H1 (cell line): Measurements from ENCODE around the gene TMEM191B. TPM values are rescaled to one million over a fixed set of nuclear protein-coding genes. Genes with fewer than 3 reads are reported as not detected.
"Not testable (repeated sequence)": the region's sequence is repeated elsewhere in the genome, so short reads cannot be mapped to it uniquely, and the experiment has no call there.

Experiments
- CTCF ChIA-PET: fragments of 300-600 bp; sonication (Branson Sonifier 250); formaldehyde crosslinking; loops from one replicate; lab custom pipeline; 2021; ENCODE audit not compliant: partially characterized antibody; lab: Charles Lee
- POLR2A ChIA-PET: fragments of 300-600 bp; sonication (Branson Sonifier 250); formaldehyde crosslinking; loops from one replicate; lab custom pipeline; 2021; ENCODE audit warnings: inconsistent platforms; ENCODE audit not compliant: partially characterized antibody; lab: Charles Lee
- DNase-seq, 2 experiments: peaks; one replicate each; pipeline versions ENCODE4 v3.0.0 to v3.0.0-alpha.2; 2010 to 2022; ENCODE audit warnings: low spot score in 2 of 2, low read depth in 1 of 2, mixed read lengths in 1 of 2
- FAIRE-seq: peaks from 2 replicates; lab custom pipeline; 2011; peaks lifted over from hg19 to GRCh38; lab: Jason Lieb, UNC
- H2AFZ ChIP-seq: 2 replicates; pipeline ENCODE4 v1.8.1; 2012; ENCODE audit warnings: low read length, inconsistent platforms
- H2AK5ac ChIP-seq: 2 replicates; pipeline ENCODE4 v1.6.1; 2013; ENCODE audit warnings: low read depth, low read length
- H2BK120ac ChIP-seq: replicated peaks from 2 replicates; pipeline ENCODE3; 2013; ENCODE audit warnings: low read depth, low read length, inconsistent platforms
- H2BK12ac ChIP-seq: 2 replicates; pipeline ENCODE4 v1.6.1; 2013; ENCODE audit warnings: low read depth, low read length
- H2BK15ac ChIP-seq: 2 replicates; pipeline ENCODE4 v1.6.1; 2013; ENCODE audit warnings: low read length
- H2BK20ac ChIP-seq: 2 replicates; pipeline ENCODE4 v1.6.1; 2013; ENCODE audit warnings: low read length
- H2BK5ac ChIP-seq: 2 replicates; pipeline ENCODE4 v1.6.1; 2013; ENCODE audit warnings: low read depth, low read length
- H3K14ac ChIP-seq: 2 replicates; pipeline ENCODE4 v1.6.1; 2013; ENCODE audit warnings: inconsistent platforms; ENCODE audit not compliant: insufficient read length
- H3K18ac ChIP-seq: 2 replicates; pipeline ENCODE4 v1.6.1; 2013; ENCODE audit warnings: low read length; ENCODE audit errors: extremely low read depth
- H3K23ac ChIP-seq: 2 replicates; pipeline ENCODE4 v1.6.1; 2013; ENCODE audit warnings: inconsistent platforms; ENCODE audit not compliant: insufficient read length
- H3K23me2 ChIP-seq: 2 replicates; pipeline ENCODE4 v1.6.1; 2013; ENCODE audit warnings: low read depth, low read length
- H3K27ac ChIP-seq: 2 replicates; pipeline ENCODE4 v1.6.1; 2011; ENCODE audit warnings: low read depth, low read length, inconsistent platforms
- H3K27me3 ChIP-seq, 4 experiments: replicated peaks in 1 of 4; 1 replicate in 1 of 4; 2 replicates in 3 of 4; pipeline versions ENCODE4 v1.6.1 to v1.8.1; 2011 to 2013; ENCODE audit warnings: low read length in 3 of 4, mild to moderate bottlenecking in 3 of 4, inconsistent platforms in 2 of 4, mixed read lengths in 2 of 4, moderate library complexity in 1 of 4; ENCODE audit not compliant: control insufficient read depth in 3 of 4, insufficient read depth in 3 of 4; ENCODE audit errors: extremely low read depth in 1 of 4
- H3K36me3 ChIP-seq, 4 experiments: 2 replicates each; pipeline versions ENCODE4 v1.6.1 to v1.8.1; 2011 to 2013; ENCODE audit warnings: mild to moderate bottlenecking in 4 of 4, low read length in 3 of 4, moderate library complexity in 2 of 4, control low read depth in 1 of 4, inconsistent platforms in 1 of 4; ENCODE audit not compliant: insufficient read depth in 4 of 4, control insufficient read depth in 2 of 4
- H3K4ac ChIP-seq: replicated peaks from 2 replicates; pipeline ENCODE3; 2013; ENCODE audit warnings: low read length, low read depth, mixed read lengths, inconsistent platforms; ENCODE audit not compliant: insufficient read length
- H3K4me1 ChIP-seq, 4 experiments: replicated peaks in 1 of 4; 1 replicate in 1 of 4; 2 replicates in 3 of 4; pipeline versions ENCODE4 v1.6.1 to v1.8.1; 2011 to 2013; ENCODE audit warnings: low read length in 3 of 4, inconsistent platforms in 2 of 4, mixed read lengths in 1 of 4; ENCODE audit not compliant: insufficient read depth in 4 of 4, control insufficient read depth in 3 of 4
- H3K4me2 ChIP-seq, 2 experiments: 2 replicates each; pipeline versions ENCODE4 v1.6.1 to v1.8.1; 2011 to 2013; ENCODE audit warnings: low read depth in 2 of 2, low read length in 2 of 2, control low read depth in 1 of 2, inconsistent platforms in 1 of 2, mild to moderate bottlenecking in 1 of 2; ENCODE audit not compliant: insufficient read depth in 1 of 2
- H3K4me3 ChIP-seq, 4 experiments: fragments of 200-600, 300-600 bp in 1 of 4; sonication (generic), shearing (Covaris generic), sonication (Bioruptor Twin) in 1 of 4; 2 replicates each; pipeline versions ENCODE4 v1.5.1 to v1.8.1; 2011 to 2016; ENCODE audit warnings: low read length in 4 of 4, low read depth in 3 of 4, control low read depth in 2 of 4, inconsistent platforms in 2 of 4, mild to moderate bottlenecking in 2 of 4, mixed read lengths in 1 of 4, moderate library complexity in 1 of 4; ENCODE audit not compliant: insufficient read depth in 2 of 4; ENCODE audit errors: extremely low read depth in 1 of 4
- H3K56ac ChIP-seq: replicated peaks from 2 replicates; pipeline ENCODE3; 2013; ENCODE audit warnings: low read depth, mild to moderate bottlenecking, mixed read lengths, low read length, inconsistent platforms; ENCODE audit not compliant: insufficient read length
- H3K79me1 ChIP-seq: 2 replicates; pipeline ENCODE4 v1.6.1; 2013; ENCODE audit warnings: low read depth, low read length, control low read depth
- H3K79me2 ChIP-seq, 2 experiments: 2 replicates each; pipeline versions ENCODE4 v1.6.1 to v1.8.1; 2012 to 2013; ENCODE audit warnings: low read length in 2 of 2, mild to moderate bottlenecking in 2 of 2, inconsistent platforms in 1 of 2; ENCODE audit not compliant: insufficient read depth in 2 of 2, control insufficient read depth in 1 of 2
- H3K9ac ChIP-seq, 4 experiments: replicated peaks in 1 of 4; 1 replicate in 1 of 4; 2 replicates in 3 of 4; pipeline versions ENCODE4 v1.6.1 to v1.8.1; 2011 to 2013; ENCODE audit warnings: low read depth in 3 of 4, low read length in 3 of 4, control low read depth in 2 of 4, mild to moderate bottlenecking in 2 of 4, moderate library complexity in 2 of 4, inconsistent platforms in 1 of 4; ENCODE audit errors: extremely low read depth in 1 of 4
- H3K9me3 ChIP-seq, 2 experiments: 2 replicates each; pipeline versions ENCODE4 v1.6.1 to v1.8.1; 2012 to 2013; ENCODE audit warnings: mild to moderate bottlenecking in 2 of 2, moderate library complexity in 2 of 2, control low read depth in 1 of 2, inconsistent platforms in 1 of 2, low read depth in 1 of 2, low read length in 1 of 2, mixed read lengths in 1 of 2; ENCODE audit not compliant: insufficient read depth in 2 of 2
- H4K20me1 ChIP-seq, 2 experiments: replicated peaks in 1 of 2; 2 replicates each; pipeline versions ENCODE3 to v1.8.1; 2011 to 2013; ENCODE audit warnings: inconsistent platforms in 2 of 2, low read length in 2 of 2, mild to moderate bottlenecking in 1 of 2; ENCODE audit not compliant: insufficient read depth in 2 of 2, control insufficient read depth in 1 of 2
- H4K5ac ChIP-seq: 2 replicates; pipeline ENCODE4 v1.6.1; 2013; ENCODE audit warnings: low read length, low read depth, mixed read lengths, inconsistent platforms; ENCODE audit not compliant: insufficient read length
- H4K8ac ChIP-seq: 2 replicates; pipeline ENCODE4 v1.8.0; 2013; ENCODE audit warnings: mild to moderate bottlenecking, moderate library complexity, low read length, inconsistent platforms; ENCODE audit not compliant: insufficient read depth; ENCODE audit errors: extremely low read depth
- H4K91ac ChIP-seq: replicated peaks from 2 replicates; pipeline ENCODE3; 2013; ENCODE audit warnings: low read length, mixed read lengths, inconsistent platforms; ENCODE audit not compliant: insufficient read length
- WGBS, 2 experiments: shearing (Covaris generic) in 1 of 2; methylation state at CpG; one replicate each; pipeline versions ENCODE4 v1.1.6 to v1.1.7; 2013 to 2015; ENCODE audit warnings: low lambda C conversion rate in 2 of 2, mixed read lengths in 2 of 2, inconsistent platforms in 1 of 2, low coverage in 1 of 2, missing lambda C conversion rate in 1 of 2; ENCODE audit not compliant: insufficient replicate concordance in 2 of 2, insufficient coverage in 1 of 2, insufficient read length in 1 of 2; ENCODE audit errors: extremely low coverage in 1 of 2, missing lambda C conversion rate in 1 of 2; 5-methylcytosine and 5-hydroxymethylcytosine counted together
- polyA plus RNA-seq, 7 experiments: library from polyadenylated mRNA; depleted of rRNA in 3 of 7; stranded (reverse) in 5 of 7; unstranded in 2 of 7; fragments of >200 nt in 5 of 7; fragments of 200-250 nt in 2 of 7; gene quantifications; 1 replicate in 5 of 7; 2 replicates in 1 of 7; 4 replicates in 1 of 7; pipeline versions ENCODE4 v1.2.1 to v1.2.3, GENCODE V29; 2011 to 2013; ENCODE audit warnings: missing spikeins in 2 of 7, mixed read lengths in 2 of 7
- total RNA-seq: library from RNA; stranded (reverse); fragmentation: NEBNext Ultra II Directional; extraction: Animal tissue kit (Norgen Biotek cat#: 25700); gene quantifications from 2 replicates; pipeline ENCODE4 v1.2.1, GENCODE V29; 2021

The TMEM191B gene
- total and polyA plus RNA-seq, 2 of the 8 experiments (the other 6 are each of a cell fraction or from before 2014, with no cell fraction given), result 1.2 to 1.3 TPM

DNA sequence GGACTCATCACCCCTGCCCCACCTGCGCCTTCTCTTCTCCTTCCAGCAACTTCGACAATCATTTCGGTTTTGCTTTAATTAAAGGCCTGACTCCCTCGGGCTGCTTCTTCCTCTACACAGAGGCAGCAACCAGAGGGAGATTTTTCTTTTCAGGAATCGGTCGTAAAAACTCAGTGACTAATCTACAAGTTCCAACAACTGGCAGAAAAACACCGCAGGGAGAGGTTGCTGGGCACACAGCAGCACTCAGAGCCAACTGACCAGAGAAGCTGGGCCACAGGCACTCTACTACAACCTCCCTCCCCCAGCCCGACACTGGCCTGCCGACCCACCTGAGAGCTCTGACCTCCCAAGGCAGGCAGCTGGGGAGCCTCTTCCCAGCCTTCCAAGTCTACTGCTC, 48.1 kb downstream of the TMEM191B start:
- H3K9me3 ChIP-seq, H3K4me1 ChIP-seq, H3K4me2 ChIP-seq, H3K23me2 ChIP-seq, POLR2A ChIA-PET, DNase-seq, H3K18ac ChIP-seq, H3K14ac ChIP-seq, H2BK120ac ChIP-seq, H3K4ac ChIP-seq, H3K79me1 ChIP-seq, H4K5ac ChIP-seq, H2AK5ac ChIP-seq, H3K56ac ChIP-seq, H2BK20ac ChIP-seq, FAIRE-seq, CTCF ChIA-PET, H4K8ac ChIP-seq, H3K27ac ChIP-seq, H3K4me3 ChIP-seq, H2BK12ac ChIP-seq, H3K79me2 ChIP-seq, H3K36me3 ChIP-seq, H3K9ac ChIP-seq, H2BK15ac ChIP-seq, H2BK5ac ChIP-seq, H3K23ac ChIP-seq, H4K91ac ChIP-seq, H3K27me3 ChIP-seq, H4K20me1 ChIP-seq, H2AFZ ChIP-seq: not testable (repeated sequence)
- no CpG with 5 or more reads among the region's 9 CpGs for WGBS, 2 experiments

DNA sequence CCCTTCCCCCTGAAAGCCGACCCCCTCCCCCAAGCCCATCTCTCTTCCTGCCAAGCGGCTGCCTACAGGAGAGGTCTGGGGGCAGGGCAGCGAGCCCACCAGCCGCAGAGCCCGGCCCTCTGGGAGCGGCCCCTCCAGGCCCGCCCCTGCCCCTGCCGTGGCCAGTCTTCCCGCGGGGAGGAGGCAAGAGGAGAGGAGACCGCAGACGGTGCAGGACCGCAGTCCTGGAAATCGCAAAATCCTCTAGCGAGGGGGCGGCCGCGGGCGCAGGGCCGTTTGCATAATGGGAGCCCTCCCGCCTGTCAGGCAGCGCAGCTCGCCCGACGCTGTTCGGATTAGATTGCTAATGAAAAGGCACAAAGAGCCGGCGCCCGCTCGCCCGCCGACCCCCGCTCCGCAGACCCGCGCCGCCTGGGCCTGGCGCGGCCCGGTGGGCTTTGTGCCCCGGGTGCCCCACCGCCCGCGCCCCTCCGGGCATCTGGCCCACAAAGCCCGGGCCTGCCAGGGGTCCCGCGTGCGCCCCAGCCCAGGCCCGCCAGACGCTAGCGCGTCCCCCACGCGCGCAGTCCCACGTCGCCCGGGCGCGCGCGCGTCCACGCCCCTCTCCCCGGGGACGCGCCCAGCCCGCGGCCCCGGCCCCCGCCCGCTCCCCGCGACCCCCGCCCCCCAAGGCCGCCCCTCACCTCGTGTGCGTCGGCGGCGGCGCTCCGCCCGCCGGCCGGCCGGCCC, 49.7 kb downstream of the TMEM191B start:
- H3K23me2 ChIP-seq, H4K8ac ChIP-seq, H3K23ac ChIP-seq, H4K91ac ChIP-seq, H3K4ac ChIP-seq, H2BK5ac ChIP-seq, H3K14ac ChIP-seq, H3K56ac ChIP-seq, H2BK20ac ChIP-seq, FAIRE-seq, H3K4me1 ChIP-seq, H3K27me3 ChIP-seq, DNase-seq, H3K27ac ChIP-seq, H3K4me2 ChIP-seq, H3K9ac ChIP-seq, H4K20me1 ChIP-seq, CTCF ChIA-PET, H2BK12ac ChIP-seq, POLR2A ChIA-PET, H3K9me3 ChIP-seq, H2AFZ ChIP-seq, H2BK15ac ChIP-seq, H3K79me1 ChIP-seq, H3K4me3 ChIP-seq, H3K18ac ChIP-seq, H3K36me3 ChIP-seq, H2AK5ac ChIP-seq, H4K5ac ChIP-seq, H2BK120ac ChIP-seq, H3K79me2 ChIP-seq: not testable (repeated sequence)
- no CpG with 5 or more reads among the region's 88 CpGs for WGBS, 2 experiments
